K562 (cell line): ENCODE results near the gene GSC. TPM values are rescaled to one million over a fixed set of nuclear protein-coding genes. Genes with fewer than 3 reads are reported as not detected.

Experiments used
- ATAC-seq: fragments of 200-7000 bp; cut with Tn5 transposase; 3 replicates; pipeline ENCODE4 v1.9.1; 2020; ENCODE audit warnings: moderate library complexity
- BruUV-seq: library from RNA; stranded (reverse); fragments of 400-500 nt; replicated peaks from 2 replicates; lab custom pipeline; 2021; lab: Mats Ljungman, UMichigan
- CTCF ChIA-PET: fragments of 300-600 bp; formaldehyde crosslinking; extraction: SDS; loops from one replicate; lab custom pipeline; 2021; ENCODE audit warnings: low intra/inter-chr PET ratio; lab: Yijun Ruan, JAX
- POLR2A ChIA-PET: fragments of 300-600, 350-650 bp; sonication (Branson Sonifier 250); formaldehyde crosslinking; extraction: SDS; loops from one replicate; lab custom pipeline; 2021; ENCODE audit warnings: antibody characterized with exemption, inconsistent platforms; lab: Yijun Ruan, JAX
- DNase-seq, 4 experiments: peaks; one replicate each; pipeline versions ENCODE4 v3.0.0 to v3.0.0-alpha.2; 2011 to 2018; ENCODE audit warnings: low spot score in 3 of 4, mixed read lengths in 3 of 4; ENCODE audit errors: extremely low read depth in 1 of 4
- FAIRE-seq: peaks from 2 replicates; lab custom pipeline; 2011; peaks lifted over from hg19 to GRCh38; lab: Jason Lieb, UNC
- H2AFZ ChIP-seq: 2 replicates; pipeline ENCODE4 v1.6.0; 2011; ENCODE audit warnings: low read depth, low read length, control low read depth, inconsistent platforms
- H3K27ac ChIP-seq: fragments of 200-600 bp; 3 replicates; pipeline ENCODE4 v1.8.0; 2011; ENCODE audit warnings: low read depth, mild to moderate bottlenecking, control low read depth, inconsistent platforms, low read length, moderate library complexity, mixed read lengths; ENCODE audit errors: extremely low read depth
- H3K27me3 ChIP-seq, 2 experiments: fragments of 300-600 bp in 1 of 2; 2 replicates in 1 of 2; 3 replicates in 1 of 2; pipeline versions ENCODE4 v1.6.0 to v1.8.0; 2011; ENCODE audit warnings: inconsistent platforms in 2 of 2, low read length in 2 of 2, mild to moderate bottlenecking in 1 of 2, mixed read lengths in 1 of 2, moderate library complexity in 1 of 2; ENCODE audit not compliant: control insufficient read depth in 2 of 2, insufficient read depth in 2 of 2
- H3K36me3 ChIP-seq: fragments of 300-600 bp; 3 replicates; pipeline ENCODE4 v1.8.0; 2011; ENCODE audit warnings: mild to moderate bottlenecking, low read length, inconsistent platforms; ENCODE audit not compliant: control insufficient read depth, insufficient read depth
- H3K4me1 ChIP-seq, 2 experiments: fragments of 200-600 bp in 1 of 2; replicated peaks in 1 of 2; 2 replicates in 1 of 2; 3 replicates in 1 of 2; pipeline versions ENCODE4 v1.5.1 to v1.8.0; 2011; ENCODE audit warnings: inconsistent platforms in 2 of 2, low read length in 2 of 2, mild to moderate bottlenecking in 1 of 2, mixed read lengths in 1 of 2, moderate library complexity in 1 of 2; ENCODE audit not compliant: control insufficient read depth in 2 of 2, insufficient read depth in 2 of 2
- H3K4me2 ChIP-seq: 2 replicates; pipeline ENCODE4 v1.6.1; 2011; ENCODE audit warnings: low read length, control low read depth, inconsistent platforms, mixed read lengths; ENCODE audit not compliant: insufficient read depth
- H3K4me3 ChIP-seq: fragments of 200-600 bp; sonication (generic), shearing (Covaris generic); 2 replicates; pipeline ENCODE4 v1.5.1; 2016; ENCODE audit warnings: control low read depth, inconsistent platforms
- H3K79me2 ChIP-seq: fragments of 200-600 bp; 3 replicates; pipeline ENCODE4 v1.8.0; 2011; ENCODE audit warnings: low read length, inconsistent platforms; ENCODE audit not compliant: control insufficient read depth, insufficient read depth
- H3K9ac ChIP-seq, 2 experiments: 2 replicates each; pipeline versions ENCODE4 v1.6.0 to v1.6.1; 2011; ENCODE audit warnings: low read depth in 2 of 2, low read length in 2 of 2, control low read depth in 1 of 2, inconsistent platforms in 1 of 2, mild to moderate bottlenecking in 1 of 2, mixed read lengths in 1 of 2; ENCODE audit not compliant: insufficient read depth in 1 of 2
- H3K9me1 ChIP-seq: one replicate; pipeline ENCODE4 v1.6.0; 2011; ENCODE audit warnings: inconsistent platforms, mild to moderate bottlenecking, low read length, moderate library complexity; ENCODE audit not compliant: control insufficient read depth, insufficient read depth
- H3K9me3 ChIP-seq: replicated peaks from 2 replicates; pipeline ENCODE4 v1.5.1; 2011; ENCODE audit warnings: low read depth, low read length, inconsistent platforms; ENCODE audit not compliant: control insufficient read depth, insufficient read depth
- H4K20me1 ChIP-seq: replicated peaks from 2 replicates; pipeline ENCODE4 v1.6.1; 2011; ENCODE audit warnings: low read length, inconsistent platforms, mixed read lengths; ENCODE audit not compliant: control insufficient read depth, insufficient read depth
- CREB3L1 ChIP-seq: fragments of 450-650 bp; IDR thresholded peaks from 2 replicates; pipeline ENCODE4 v1.6.1; 2014; ENCODE audit warnings: low read depth, mild to moderate bottlenecking, moderate library complexity, borderline replicate concordance
- DMBX1 ChIP-seq: fragments of 250-450 bp; sonication (Bioruptor Pico); IDR thresholded peaks from 2 replicates; pipeline ENCODE4 v1.8.0; 2022; ENCODE audit warnings: inconsistent platforms, mild to moderate bottlenecking, moderate library complexity, borderline replicate concordance
- EZH2 ChIP-seq: IDR thresholded peaks from 2 replicates; pipeline ENCODE4 v1.6.1; 2012; ENCODE audit warnings: low read depth, mild to moderate bottlenecking, inconsistent platforms, low read length, borderline replicate concordance
- KAT2B ChIP-seq: IDR thresholded peaks from one replicate; pipeline ENCODE4 v1.6.1; 2012; ENCODE audit warnings: low read depth, mild to moderate bottlenecking, control low read depth, inconsistent platforms, low read length, moderate library complexity
- KDM4B ChIP-seq, 2 experiments: fragments of 450-650 bp in 1 of 2; sonication (generic) in 1 of 2; IDR thresholded peaks; 2 replicates each; pipeline ENCODE4 v1.6.1; 2016 to 2017; ENCODE audit warnings: borderline replicate concordance in 2 of 2, antibody characterized with exemption in 1 of 2, low read depth in 1 of 2, mild to moderate bottlenecking in 1 of 2
- RCOR1 ChIP-seq, 2 experiments: IDR thresholded peaks; 2 replicates each; pipeline ENCODE4 v1.6.1; 2012; ENCODE audit warnings: low read depth in 2 of 2, low read length in 2 of 2, borderline replicate concordance in 1 of 2, improper control_type of control experiment in 1 of 2
- STAT5B ChIP-seq: fragments of 250-450 bp; sonication (Bioruptor Pico); IDR thresholded peaks from 2 replicates; pipeline ENCODE4 v1.8.0; 2021; ENCODE audit warnings: mild to moderate bottlenecking, inconsistent platforms
- TAF1 ChIP-seq: IDR thresholded peaks from 2 replicates; pipeline ENCODE4 v1.6.1; 2011; ENCODE audit warnings: mild to moderate bottlenecking, low read length, moderate library complexity; ENCODE audit not compliant: insufficient read depth, control insufficient read depth, severe bottlenecking; ENCODE audit errors: extremely low read depth
- TCF3 ChIP-seq: sonication (generic); formaldehyde crosslinking; IDR thresholded peaks from 2 replicates; pipeline ENCODE4 v1.4.0; 2020; ENCODE audit warnings: mild to moderate bottlenecking, missing genetic modification reagents
- XRCC5 ChIP-seq: fragments of 200-400 bp; formaldehyde crosslinking; IDR thresholded peaks from 2 replicates; pipeline ENCODE4 v1.6.1; 2017; ENCODE audit warnings: low read depth, mild to moderate bottlenecking, low read length
- ZNF3 ChIP-seq: fragments of 250-450 bp; sonication (Bioruptor Pico); IDR thresholded peaks from 2 replicates; pipeline ENCODE4 v1.5.0; 2021; ENCODE audit warnings: mild to moderate bottlenecking, moderate library complexity
- ZNF444 ChIP-seq: fragments of 250-450 bp; sonication (Bioruptor Pico); IDR thresholded peaks from 2 replicates; pipeline ENCODE4 v1.4.0; 2020; ENCODE audit warnings: mild to moderate bottlenecking, moderate library complexity
- ZSCAN32 ChIP-seq: fragments of 450-650 bp; formaldehyde crosslinking; IDR thresholded peaks from 2 replicates; pipeline ENCODE4 v1.4.0; 2020; ENCODE audit warnings: mild to moderate bottlenecking, moderate library complexity
- WGBS: fragments of 100-300 bp; shearing (Covaris generic); methylation state at CpG from one replicate; pipeline ENCODE4 v1.1.6; 2016; ENCODE audit warnings: low coverage, mixed read lengths; ENCODE audit not compliant: insufficient coverage; ENCODE audit errors: missing lambda C conversion rate; 5-methylcytosine and 5-hydroxymethylcytosine counted together
- in situ Hi-C: fragments of 300-500 bp; cut with MboI; formaldehyde crosslinking; loops from 4 replicates; pipeline ENCODE4 v1.15.0; 2018; ENCODE audit warnings: inconsistent platforms, mixed read lengths
- intact Hi-C: fragments of 100-400 bp; cut with micrococcal nuclease; formaldehyde crosslinking; loops from 2 replicates; pipeline ENCODE4 v1.14.2; 2022
- polyA plus RNA-seq, 8 experiments: library from polyadenylated mRNA; depleted of rRNA in 4 of 8; stranded (reverse) in 5 of 8; unstranded in 3 of 8; fragments of >200 nt; fragmentation: Nextera tagmentation in 2 of 8; fragmentation: Illumina TruSeq in 1 of 8; extraction: Ambion mirVana in 2 of 8; extraction: Trizol in 1 of 8; gene quantifications; 2 replicates each; pipeline versions ENCODE4 v1.2.1 to v1.2.3, GENCODE V29; 2011 to 2014; ENCODE audit warnings: inconsistent platforms in 1 of 8, missing spikeins in 1 of 8
- total RNA-seq, 7 experiments: library from RNA; depleted of rRNA in 6 of 7; stranded (reverse); fragments of >200 nt in 6 of 7; fragmentation: Illumina TruSeq in 2 of 7; extraction: Trizol in 2 of 7; gene quantifications; 2 replicates each; pipeline versions ENCODE4 v1.2.1 to v1.2.3, GENCODE V29; 2011 to 2021; ENCODE audit warnings: low replicate concordance in 1 of 7
- TF ChIP-seq, protein P1 (sequence below): fragments of 450-650 bp; IDR thresholded peaks from 2 replicates; pipeline ENCODE4 v1.6.1; 2016; ENCODE audit warnings: antibody characterized with exemption

GSC gene
- total and polyA plus RNA-seq, 9 of the 15 experiments (the other 6 are each of a cell fraction or from before 2014, with no cell fraction given) = not detected

DNA sequence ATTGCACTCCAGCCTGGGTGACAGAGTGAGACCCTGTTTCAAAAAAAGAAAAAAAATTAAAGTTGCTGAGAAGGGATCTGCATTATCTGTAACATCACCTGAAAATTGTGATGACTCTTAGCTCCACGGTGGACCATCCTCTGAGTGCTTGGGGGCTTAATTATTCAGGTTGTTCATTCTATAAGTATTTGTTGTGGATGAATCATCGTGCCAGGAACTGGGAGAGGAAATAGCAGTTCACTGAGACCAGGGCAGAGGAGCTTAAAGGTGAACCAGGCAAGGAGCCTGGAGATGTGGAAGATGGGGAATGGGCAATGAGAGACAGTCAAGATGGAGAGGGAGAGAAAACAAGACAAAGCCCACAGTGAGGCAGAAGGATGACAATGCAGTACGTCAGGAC lies 25.5 kb upstream of the GSC start:
- Histone ChIP-seq H3K9ac (no peak overlapping the region), H3K4me2 (no peak overlapping the region), H4K20me1 (no peaks in the 10 kb centered on the region), H3K4me3 (no peak overlapping the region), H3K27ac (no peak overlapping the region), H3K9me1 (no peaks in the 10 kb centered on the region), H3K9me3 (no peaks in the 10 kb centered on the region), H3K27me3 (no peaks in the 10 kb centered on the region), H3K4me1 (no peaks in the 10 kb centered on the region), H2AFZ (no peak overlapping the region), H3K36me3 (no peaks in the 10 kb centered on the region), H3K79me2 (no peaks in the 10 kb centered on the region)
- intact Hi-C loops = no loop called here
- no TSS peak for BruUV-seq
- DNase-seq (no peak), ATAC-seq (no peak), FAIRE-seq (no peak)
- CTCF ChIA-PET = no interaction called here
- POLR2A ChIA-PET = no interaction called here
- WGBS = 0% methylated on average over 3 of the region's 3 CpGs
- in situ Hi-C loops = no loop called here
- TF ChIP-seq TCF3 = no peak

- Histone ChIP-seq H3K27ac (no peak overlapping the region), H2AFZ (no peak overlapping the region), H3K4me2 (no peak overlapping the region), H3K36me3 (no peaks in the 10 kb centered on the region), H3K27me3 (no peaks in the 10 kb centered on the region), H3K4me1 (no peaks in the 10 kb centered on the region), H4K20me1 (no peaks in the 10 kb centered on the region), H3K9me3 (no peaks in the 10 kb centered on the region), H3K9ac (no peak overlapping the region), H3K9me1 (no peaks in the 10 kb centered on the region), H3K4me3 (no peak overlapping the region), H3K79me2 (no peaks in the 10 kb centered on the region)
- ATAC-seq (no peak), DNase-seq (no peak), FAIRE-seq (no peak)
- no TSS peak for BruUV-seq
- ChIA-PET CTCF (no interaction called here), POLR2A (no interaction called here)
- intact Hi-C loops (no loop called here), in situ Hi-C loops (no loop called here)
- 0% methylated on average over 7 of the region's 7 CpGs for WGBS
- TF ChIP-seq ZSCAN32 (CRISPR knock-in tag) (no peak), TAF1 (no peak), KDM4B (IDR thresholded peaks at IDR 0.05; ENCODE audit: borderline replicate concordance in 2 of 2, low read depth in 1 of 2) (no peak), RCOR1 (IDR thresholded peaks at IDR 0.05; ENCODE audit: borderline replicate concordance in 1 of 2, low read depth in 2 of 2, low read length in 2 of 2) (no peak), KAT2B (no peak), XRCC5 (no peak), CREB3L1 (no peak), DMBX1 (no peak), STAT5B (CRISPR knock-in tag) (no peak), EZH2 (no peak), ZNF3 (no peak), ZNF444 (CRISPR knock-in tag) (no peak)
- TF ChIP-seq, protein P1, sequence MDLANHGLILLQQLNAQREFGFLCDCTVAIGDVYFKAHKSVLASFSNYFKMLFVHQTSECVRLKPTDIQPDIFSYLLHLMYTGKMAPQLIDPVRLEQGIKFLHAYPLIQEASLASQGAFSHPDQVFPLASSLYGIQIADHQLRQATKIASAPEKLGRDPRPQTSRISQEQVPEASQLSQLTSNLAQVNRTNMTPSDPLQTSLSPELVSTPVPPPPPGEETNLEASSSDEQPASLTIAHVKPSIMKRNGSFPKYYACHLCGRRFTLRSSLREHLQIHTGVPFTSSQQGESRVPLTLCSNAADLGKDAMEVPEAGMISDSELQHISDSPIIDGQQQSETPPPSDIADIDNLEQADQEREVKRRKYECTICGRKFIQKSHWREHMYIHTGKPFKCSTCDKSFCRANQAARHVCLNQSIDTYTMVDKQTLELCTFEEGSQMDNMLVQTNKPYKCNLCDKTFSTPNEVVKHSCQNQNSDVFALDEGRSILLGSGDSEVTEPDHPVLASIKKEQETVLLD = no peak
These were observed 24.0 kb upstream of the GSC start for GRCh38 chr14:94793901-94794300.
